ENCODE measurements around the gene ELK1.
A peak's percentile ranks its signal among the peaks of the same experiment; 100 is the strongest.

ELK1 gene

GRCh38 chrX:47644557-47645091 is 5.7 kb downstream of the ELK1 start:
- DNase-seq, result peak; percentile 14

DNA sequence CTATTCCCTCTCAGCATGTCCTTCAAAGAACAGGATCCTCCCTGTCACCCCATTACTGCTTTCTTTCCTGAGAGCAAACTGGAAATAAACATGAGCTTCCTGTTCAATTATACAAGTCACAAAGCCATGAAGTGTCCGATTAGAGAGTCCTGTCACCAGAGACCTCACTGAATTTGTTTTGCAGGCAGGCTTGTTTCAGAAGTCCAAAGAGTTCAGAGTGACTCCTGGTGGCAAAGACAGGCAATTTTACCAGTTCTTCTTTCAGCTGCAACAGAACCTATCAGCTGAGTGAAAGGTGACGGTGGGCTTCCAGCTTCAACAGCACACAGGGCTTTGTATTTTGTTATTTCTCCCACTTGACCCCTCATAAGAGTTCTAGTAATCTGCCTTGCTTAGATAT is 6.4 kb downstream of the ELK1 start:
- DNase-seq, result peak; percentile 29

GRCh38 chrX:47638816-47639215 is 11.5 kb downstream of the ELK1 start:
- DNase-seq, result no peak

DNA sequence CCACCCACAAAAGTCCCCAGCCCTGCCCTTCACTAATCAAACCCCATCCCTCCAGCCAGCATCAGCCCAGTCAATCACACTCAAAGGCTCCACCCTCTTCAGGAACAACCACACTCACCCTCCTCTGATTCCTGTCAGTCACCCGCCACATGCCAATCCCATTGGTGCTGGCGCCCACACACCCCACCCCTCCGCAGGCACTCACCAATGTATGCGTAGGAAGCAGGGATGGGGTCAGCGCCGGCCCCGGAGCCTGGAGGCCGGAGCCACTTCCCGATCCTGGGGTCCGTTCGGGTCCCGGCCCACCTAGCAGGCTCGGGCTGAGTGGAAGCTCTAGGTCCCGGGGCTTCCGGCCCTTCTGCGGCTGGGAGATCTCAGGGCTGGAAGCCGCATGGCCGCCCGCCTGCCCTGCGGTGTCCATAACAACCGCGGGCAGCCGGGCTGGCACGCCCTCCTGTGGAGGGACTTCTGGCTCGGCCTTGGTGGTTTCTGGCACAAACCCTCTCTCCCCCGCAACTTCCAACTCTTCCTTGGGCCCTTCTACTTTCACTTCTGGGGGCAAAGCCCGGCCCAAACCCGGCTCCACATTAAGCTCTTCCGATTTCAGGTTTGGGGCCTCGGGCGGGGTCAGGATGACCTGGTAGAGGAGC is 12.7 kb downstream of the ELK1 start:
- peak; percentile 67 for DNase-seq

DNA sequence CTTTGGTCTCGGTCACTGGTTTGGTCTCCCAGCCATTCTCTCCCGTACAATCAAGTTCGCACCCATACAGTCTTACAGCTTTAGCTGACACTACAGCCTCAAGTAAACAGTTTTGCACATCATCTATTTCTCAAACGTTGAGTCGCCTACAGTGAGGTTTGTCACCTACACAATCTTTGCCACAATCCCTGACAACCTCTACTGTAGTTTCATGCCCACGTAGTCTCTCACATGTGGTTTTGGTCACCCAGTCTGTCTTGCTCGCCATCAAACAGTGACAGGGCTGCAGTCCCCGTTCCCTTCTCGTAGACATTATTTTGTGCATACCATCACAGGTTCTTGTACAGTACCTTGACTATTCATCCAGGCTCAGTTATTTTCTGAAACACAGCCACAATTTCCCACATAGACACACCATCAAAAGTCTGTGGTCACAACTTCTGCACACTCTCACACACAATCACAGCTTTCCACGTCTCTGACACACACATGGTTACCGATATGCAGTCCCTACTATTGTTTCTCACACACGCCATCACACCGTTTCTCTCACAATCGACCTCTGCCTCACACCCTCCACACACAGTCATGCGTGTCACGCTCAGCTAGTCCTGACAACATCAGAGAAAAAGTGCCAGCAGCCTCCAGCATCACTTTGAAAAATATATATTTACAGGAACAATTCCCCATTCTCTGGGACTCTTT is 15.3 kb downstream of the ELK1 start:
- no peak for DNase-seq

- DNase-seq, result peak; percentile 78
Observed at GRCh38 chrX:47633689-47634590, 16.4 kb downstream of the ELK1 start.

GRCh38 chrX:47632666-47633065 is 17.7 kb downstream of the ELK1 start:
- DNase-seq, result peak; percentile 41

DNA sequence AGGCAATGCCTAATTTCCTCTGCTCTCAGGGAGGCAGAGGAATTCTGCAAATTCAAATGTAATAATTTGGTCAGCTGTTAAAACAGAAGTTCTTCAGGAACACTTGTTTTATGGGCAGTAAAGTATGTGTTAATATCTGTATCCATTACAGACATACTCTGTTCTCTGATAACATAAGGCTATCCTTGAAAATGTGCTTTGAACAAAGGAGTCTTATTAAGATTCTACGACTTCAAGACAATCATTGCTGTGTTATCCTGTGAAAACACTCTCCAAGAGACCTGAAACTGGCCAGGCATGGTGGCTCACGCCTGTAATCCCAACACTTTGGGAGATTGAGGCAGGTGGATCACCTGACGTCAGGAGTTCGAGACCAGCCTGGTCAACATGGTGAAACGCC is 18.7 kb downstream of the ELK1 start:
- DNase-seq, result no peak

DNA sequence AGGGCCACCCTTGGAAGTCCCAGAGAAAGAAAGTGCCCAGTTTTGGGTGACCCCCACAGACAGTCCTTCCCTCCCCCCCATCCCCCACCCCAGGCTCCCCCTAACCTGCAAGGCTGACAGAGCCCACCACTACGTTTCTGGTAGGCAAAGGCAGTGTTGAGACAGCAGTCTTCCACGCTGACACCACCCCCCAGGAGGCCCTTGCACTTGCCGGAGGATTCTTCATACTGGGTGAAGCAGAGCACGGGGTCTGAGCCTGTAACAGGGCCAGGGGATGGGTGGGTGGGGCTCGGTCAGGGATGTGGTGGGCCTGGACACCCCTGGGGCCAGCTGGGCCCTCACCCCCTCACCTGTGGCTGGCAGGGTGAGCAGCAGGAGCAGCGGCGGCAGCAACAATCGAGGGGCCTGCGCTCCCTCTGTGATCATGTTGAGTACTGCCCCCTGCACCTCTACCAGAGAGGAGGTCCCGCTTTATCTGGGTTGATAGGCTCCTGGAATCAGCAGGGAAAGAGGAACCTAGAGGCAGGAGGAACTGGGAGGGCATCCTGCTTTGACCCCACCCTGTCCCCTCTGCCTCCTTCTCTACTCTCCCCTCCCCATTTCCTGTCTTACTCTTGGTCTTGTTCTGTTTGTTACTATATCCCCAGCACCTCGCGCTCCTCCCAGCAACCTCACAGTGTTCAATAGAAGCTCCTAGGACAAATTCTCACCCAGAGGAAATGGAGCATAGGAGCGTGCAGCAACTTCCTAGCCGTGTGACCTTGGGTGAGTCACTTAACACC is 20.8 kb downstream of the ELK1 start, which contains the start of gene CFP:
TSS of gene CFP (minus strand) at position 512 of the 782 bp plus-strand sequence. CDS start at position 426, 86 bp downstream.
- peak; percentile 72 for DNase-seq

GRCh38 chrX:47628982-47629381 is 21.4 kb downstream of the ELK1 start:
- no peak for DNase-seq

GRCh38 chrX:47625365-47625764 is 25.0 kb downstream of the ELK1 start:
- DNase-seq, result no peak

DNA sequence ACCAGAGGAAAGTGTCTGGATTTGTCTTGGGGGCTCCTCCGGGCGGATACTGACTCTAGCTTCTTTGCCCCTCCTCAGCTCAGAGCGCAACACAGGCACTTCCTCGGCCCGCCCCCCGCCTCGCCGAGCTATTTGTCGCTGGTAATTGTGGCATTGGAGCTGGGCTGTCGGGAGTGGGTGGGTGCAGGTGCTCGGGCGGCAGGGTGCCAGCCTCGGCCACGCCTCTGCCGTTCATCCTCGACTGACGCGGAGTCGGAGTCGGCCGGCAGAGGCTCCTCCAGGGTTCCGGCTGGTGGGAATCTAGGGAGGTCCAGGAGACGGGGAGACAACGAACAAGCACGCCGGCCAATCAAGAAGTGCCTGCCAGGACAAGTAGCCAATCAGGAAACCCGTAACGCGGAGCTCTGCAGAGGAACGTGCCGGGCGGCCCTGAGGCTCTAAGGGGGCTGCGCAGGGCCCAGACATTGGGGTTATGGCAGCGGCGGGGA is 26.8 kb downstream of the ELK1 start:
- DNase-seq, result peak; percentile 32

DNA sequence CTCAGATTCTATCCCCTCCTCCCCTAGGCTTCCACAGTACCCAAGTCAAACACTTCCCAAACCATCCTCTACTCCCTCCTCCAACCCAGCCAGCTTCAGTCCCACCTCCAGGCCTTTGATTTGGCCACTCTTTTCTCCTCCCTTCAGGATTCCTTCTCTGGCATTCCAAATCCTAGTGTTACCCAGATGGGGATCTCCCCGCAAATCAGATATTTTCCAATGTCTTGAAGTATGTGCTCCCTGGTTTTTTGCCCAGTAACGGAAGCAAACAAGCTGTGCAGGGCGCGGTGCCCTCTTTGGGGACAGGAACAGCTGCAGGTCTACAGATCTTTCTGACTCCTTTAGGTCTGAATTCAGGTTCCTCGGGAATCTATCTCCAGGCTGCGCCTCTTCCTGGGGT is 28.5 kb downstream of the ELK1 start:
- no peak for DNase-seq

DNA sequence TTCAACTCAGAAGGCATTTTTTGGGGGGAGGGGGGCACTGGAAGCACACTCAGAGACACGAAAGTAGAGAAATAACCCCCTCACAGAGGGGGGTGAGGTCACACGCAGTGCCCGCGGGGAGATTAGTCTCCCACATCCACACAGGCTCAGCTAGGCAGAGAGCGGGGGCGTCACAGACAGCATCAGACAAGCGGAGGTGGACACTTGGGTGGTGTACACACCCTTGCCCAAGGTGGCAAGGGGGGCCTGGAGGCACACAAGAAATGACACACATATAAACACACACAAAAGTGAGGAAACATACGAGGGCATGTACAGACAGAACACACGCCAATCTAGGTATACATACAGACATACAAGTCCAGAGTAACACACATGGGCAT is 30.1 kb downstream of the ELK1 start:
- DNase-seq, result no peak

- peak; percentile 59 for DNase-seq
Observed at GRCh38 chrX:47619486-47620302, 30.7 kb downstream of the ELK1 start, which contains the start of gene SYN1. Gene SYN1 (minus strand): TSS chrX:47619857. CDS start chrX:47619728, 129 bp downstream.

DNA sequence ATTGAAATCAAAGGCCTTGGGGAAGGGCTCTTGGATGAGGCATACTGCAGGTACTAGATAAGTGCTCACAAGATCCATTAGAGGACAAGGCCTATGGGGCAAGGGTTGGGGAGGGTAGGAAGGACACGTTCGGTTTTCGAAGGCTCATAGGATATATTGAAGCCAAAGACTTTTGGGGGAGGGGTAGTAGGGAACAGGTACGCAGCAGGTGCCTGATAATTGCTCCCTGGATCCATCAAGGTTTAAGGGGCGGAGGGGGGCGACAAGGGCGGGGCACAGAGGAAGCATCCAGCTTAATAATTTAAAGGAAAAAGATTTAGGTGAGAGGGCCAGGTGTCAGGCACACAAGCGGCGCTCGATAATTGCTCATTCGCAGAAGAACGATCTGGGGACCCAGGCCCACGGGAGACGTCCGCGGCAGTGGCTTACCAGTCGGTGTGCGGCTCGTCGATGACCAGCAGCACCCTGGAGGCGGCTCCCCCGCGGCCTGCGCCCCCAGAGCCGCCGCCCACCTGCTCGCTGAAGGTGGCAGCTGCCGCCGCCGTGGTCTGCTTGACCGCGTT is 31.4 kb downstream of the ELK1 start:
- no peak for DNase-seq

- DNase-seq, result no peak
Observed at GRCh38 chrX:47614618-47615017, 35.7 kb downstream of the ELK1 start.

DNA sequence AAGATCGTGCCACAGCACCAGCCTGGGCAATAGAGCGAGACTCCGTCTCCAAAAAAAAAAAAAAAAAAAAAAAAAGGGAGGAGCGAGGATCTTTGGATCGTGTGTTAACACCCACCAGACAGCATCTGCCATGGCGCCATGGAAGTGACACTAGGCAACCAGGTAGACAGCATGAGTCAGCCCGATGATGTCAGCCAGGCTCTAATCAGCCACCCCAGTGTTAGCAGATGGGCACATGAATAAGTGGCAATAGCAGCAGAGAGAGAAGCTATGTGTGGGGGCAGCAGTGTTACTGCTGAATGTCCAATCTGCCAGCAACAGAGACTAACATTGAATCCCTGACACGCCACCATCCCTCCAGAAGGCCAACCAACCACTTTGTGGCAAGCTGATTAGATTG is 37.3 kb downstream of the ELK1 start:
- DNase-seq, result no peak

DNA sequence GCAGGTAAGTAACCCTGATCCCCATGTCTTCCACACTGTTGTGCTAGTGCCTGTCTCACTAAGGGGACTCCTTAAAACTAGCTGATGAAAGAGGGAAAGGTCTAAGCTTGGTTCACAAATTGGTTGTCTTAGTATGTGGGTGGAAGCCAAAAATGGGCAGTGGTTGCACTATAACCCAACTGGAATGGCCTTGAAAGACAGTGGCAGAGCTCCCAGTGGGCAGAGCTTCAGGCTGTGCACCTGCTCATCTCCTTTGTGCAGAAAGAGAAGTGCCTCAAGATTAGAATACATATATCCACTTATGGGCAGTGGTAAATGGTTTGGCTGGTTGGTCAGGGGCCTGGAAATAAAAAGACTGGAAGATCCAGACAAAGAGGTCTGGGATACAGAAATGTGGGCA is 37.9 kb downstream of the ELK1 start:
- no peak for DNase-seq

- DNase-seq, result no peak
Observed at GRCh38 chrX:47611926-47612325, 38.4 kb downstream of the ELK1 start.

- DNase-seq, result no peak
Observed at GRCh38 chrX:47611489-47611888, 38.9 kb downstream of the ELK1 start.

Data from MV-4-11 (cell line).